ENCODE results near the gene GPBP1.
"Not testable (repeated sequence)": the region's sequence is repeated elsewhere in the genome, so short reads cannot be mapped to it uniquely, and the experiment has no call there.

The GPBP1 gene

DNA sequence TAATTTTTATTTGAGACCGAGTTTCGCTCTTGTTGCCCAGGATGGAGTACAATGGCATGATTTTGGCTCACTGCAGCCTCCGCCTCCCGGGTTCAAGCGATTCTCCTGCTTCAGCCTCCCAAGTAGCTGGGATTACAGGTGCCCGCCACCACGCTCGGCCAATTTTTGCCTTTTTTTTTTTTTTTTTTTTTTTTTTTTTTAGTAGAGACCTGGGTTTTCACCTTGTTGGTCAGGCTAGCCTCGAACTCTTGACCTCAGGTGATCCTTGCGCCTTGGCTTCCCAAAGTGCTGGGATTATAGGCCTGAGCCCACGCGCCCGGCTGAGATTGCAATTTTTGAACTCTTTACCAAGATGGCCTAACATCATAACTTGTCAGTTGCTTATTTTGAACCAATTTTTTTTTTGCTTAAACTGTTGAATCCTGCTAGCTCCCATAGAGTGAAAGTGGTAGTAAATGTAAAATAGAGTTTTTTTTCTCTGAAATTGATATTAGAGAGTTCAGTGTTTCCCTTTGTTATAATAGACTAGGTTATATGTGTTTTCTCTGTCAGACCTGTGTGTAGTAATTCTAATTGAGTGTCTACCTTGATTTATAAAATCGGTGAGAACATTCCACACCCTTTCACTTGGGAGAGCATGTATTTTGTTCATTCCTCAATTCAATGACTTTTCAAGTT is 3.8 kb downstream of the GPBP1 start:
- DNase-seq (ENCODE audit: low spot score), result no peak

DNA sequence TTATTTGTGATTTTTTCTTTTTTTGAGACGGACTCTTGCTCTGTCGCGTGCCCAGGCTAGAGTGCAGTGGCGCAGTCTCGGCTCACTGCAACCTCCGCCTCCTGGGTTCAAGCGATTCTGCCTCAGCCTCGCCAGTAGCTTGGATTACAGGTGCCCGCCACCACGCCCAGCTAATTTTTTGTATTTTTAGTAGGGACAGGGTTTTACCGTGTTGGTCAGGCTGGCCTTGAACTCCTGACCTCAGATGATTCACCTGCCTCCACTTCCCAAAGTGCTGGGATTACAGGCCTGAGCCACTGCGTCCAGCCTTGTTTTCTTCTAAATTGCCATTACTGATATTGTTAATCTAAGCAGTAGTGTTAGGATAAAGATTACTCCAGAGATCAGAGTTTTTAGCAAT is 4.4 kb downstream of the GPBP1 start:
- DNase-seq (ENCODE audit: low spot score), result not testable (repeated sequence)

DNA sequence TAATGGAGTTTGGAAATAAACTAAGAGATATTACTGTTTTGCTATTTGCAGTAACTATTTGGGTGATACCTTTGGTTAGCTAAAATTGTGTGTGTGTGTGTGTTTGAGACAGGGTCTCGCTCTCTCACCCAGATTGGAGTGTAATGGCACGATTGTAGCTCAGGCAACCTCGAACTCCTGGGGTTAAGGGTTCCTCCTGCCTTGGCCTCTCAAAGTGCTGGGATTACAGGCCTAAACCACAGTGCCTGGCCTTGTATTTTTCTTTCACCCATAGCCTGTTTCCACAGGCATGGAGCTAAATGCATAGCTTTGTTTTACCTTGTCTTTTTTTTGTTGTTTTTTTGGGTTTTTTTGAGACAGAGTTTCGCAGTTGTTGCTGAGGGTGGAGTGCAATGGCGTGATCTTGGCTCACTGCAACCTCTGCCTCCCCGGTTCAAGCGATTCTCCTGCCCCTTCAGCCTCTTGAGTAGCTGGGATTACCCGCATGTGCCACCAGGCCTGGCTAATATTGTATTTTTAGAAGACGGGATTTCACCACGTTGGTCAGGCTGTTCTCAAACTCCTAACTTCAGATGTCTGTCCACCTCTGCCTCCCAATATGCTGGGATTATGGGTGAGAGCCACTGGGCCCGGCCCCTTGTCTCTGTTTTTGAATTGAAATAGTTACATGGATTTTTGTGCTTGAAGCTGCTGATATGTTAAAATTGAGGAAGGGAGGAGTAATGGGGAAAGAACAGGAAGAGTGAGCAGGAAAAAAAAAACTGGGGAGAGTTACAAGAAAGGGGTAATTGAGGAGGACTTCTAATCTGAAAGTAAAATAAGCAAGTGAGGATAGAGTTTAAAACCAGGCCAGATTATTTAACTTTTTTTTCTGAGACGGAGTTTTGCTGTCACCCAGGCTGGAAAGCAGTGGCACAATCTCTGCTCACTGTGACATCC is 5.7 kb downstream of the GPBP1 start:
- no peak for DNase-seq (ENCODE audit: low spot score)

DNA sequence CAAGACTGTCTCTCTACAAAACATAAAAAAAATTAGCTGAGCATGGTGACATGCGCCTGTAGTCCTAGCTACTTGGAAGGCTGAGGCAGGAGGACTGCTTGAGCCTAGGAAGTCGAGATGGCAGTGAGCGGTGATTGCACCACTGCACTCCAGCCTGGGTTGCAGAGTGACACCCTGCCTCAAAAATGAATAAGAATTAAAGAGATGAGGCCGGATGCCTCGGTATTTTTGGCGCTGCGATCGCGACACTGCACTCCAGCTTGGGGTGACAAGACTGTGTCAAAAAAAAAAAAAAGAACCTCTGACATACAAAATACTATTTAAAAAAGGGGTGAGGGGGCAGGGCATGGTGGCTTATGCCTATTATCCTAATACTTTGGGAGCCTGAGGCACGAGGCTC is 7.3 kb downstream of the GPBP1 start:
- no peak for DNase-seq (ENCODE audit: low spot score)

DNA sequence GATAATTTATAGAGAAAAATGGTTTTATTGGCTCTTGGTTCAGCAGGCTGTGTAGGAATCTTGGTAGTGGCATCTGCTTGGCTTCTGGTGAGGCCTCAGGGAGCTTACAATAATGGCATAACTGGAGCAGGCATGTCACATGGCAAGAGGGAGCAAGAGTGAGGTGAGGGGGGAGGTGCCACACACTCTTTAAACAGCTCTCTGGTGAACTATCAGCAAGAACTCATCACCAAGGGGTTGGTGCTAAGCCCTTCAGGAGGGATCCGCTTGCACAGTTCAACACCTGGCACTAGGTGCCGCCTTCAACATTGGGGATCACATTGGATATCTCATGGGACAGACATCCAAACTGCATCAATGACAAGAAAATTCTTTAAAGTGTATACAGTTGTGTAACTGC is 10.5 kb downstream of the GPBP1 start:
- no peak for DNase-seq (ENCODE audit: low spot score)

DNA sequence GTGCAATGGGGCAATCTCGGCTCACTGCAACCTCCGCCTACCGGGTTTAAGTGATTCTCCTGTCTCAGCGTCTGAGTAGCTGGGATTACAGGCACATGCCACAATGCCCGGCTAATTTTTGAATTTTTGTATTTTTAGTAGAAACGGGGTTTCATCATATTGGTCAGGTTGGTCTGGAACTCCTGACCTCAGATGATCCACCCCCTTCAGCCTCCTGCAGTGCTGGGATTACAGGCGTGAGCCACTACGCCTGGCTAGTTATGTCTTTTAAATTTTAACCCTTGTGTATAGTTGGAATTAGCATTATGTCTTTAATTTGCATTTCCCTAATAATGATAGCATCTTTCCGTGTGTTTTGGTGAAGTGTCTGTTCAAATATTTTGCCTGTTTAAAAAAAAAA is 11.5 kb downstream of the GPBP1 start:
- DNase-seq (ENCODE audit: low spot score), result no peak

DNA sequence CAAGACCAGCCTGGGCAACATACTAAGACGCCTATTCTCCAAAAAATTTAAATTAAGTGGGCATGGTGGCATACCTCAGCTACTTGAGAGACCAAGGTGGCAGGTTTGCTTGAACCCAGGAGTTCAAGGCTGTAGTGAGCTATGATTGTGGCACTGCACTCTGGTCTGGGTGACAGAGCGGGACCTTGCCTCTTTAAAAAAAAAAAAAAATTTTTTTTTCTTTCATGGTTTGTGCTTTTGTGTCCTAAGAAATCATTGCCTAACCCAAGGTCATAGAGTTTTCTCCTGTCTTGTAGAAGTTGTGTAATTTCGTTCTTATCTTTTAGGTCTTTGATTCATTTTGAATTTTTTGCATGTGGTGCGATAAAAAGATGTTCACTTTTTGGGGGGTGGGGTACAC is 12.3 kb downstream of the GPBP1 start:
- DNase-seq (ENCODE audit: low spot score), result no peak

DNA sequence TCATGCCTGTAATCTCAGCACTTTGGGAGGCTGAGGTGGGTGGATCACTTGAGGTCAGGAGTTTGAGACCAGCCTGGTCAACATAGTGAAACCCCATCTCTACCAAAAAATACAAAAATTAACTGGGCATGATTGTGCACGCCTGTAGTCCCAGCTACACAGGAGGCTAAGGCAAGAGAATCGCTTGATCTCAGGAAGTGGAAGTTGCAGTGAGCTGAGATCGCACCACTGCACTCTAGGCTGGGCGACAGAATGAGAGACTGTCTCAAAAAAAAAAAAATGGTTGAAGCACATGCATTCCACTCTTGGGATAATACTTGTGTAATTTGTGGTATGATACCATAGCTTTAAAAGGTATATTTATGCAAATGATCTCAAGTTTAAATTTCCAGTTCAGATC is 14.1 kb downstream of the GPBP1 start:
- not testable (repeated sequence) for DNase-seq (ENCODE audit: low spot score)

DNA sequence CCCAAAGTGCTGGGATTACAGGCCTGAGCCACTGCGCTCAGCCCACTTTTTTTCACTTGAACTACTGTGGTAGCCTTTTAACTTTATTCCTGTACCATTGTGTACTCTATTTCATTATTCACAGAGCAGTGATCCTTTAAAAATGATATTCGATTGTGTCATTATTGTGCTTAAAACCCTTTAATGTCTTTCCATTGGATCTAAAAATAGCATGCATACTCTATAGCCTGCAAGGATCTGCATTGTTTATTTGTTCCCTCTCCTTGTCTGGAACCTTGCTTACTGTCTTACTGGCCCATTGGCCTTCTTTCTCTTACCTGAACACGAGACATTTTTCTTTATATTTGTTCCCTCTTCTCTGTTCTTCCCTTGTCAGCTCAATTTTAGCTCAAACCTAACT is 15.7 kb downstream of the GPBP1 start:
- no peak for DNase-seq (ENCODE audit: low spot score)

DNA sequence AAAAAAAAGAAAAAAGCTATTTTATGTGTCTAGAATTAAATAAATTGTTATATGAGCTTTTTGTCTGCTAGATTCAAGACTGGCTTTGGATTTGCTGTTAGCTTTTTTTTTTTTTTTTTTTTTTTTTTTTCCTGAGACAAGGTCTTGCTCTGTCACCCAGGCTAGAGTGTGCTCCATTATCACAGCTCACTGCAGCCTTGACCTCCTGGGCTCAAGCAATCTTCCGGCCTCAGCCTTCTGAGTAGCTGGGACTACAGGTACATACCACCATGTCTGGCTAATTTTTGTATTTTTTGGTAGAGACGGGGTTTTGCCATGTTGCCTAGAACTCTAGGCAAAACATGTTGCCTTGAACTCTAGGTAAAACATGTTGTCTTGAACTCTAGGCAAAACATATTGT is 16.7 kb downstream of the GPBP1 start:
- no peak for DNase-seq (ENCODE audit: low spot score)

DNA sequence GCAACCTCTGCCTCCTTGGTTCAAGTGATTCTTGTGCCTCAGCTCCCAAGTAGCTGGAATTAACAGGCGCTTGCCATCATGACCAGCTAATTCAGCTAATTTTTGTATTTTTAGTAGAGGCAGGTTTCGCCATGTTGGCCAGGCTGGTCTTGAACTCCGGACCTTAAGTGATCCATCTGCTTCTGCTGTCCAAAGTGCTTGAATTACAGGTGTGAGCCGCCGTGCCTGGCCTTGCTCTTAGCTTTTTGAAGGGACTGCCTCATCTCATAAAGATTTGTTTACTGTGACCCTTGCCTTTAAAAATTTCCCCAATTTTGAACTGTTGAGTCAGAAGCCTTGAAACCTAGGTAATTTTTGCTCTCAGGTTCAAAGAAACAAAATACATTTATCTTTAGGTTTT is 17.3 kb downstream of the GPBP1 start:
- DNase-seq (ENCODE audit: low spot score), result no peak

DNA sequence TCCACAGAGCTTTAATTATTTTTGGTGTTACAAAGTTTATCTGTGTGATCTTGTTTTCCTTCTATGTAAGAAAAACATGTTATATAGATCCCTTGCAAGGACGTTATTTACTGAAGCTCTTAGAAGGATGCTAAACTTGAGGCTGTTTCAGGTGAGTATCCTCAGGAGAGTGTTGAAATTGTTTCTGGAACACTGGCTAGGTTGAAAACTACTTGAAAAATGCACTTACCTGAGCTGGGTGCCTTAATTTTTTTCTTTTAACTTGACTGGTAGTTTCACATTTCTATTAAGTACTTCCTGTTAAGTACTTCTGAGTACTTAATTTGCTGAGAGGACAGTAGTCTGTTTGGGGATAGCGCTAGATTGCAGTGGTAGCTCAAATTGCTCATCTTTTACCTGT is 18.1 kb downstream of the GPBP1 start:
- DNase-seq (ENCODE audit: low spot score), result no peak

DNA sequence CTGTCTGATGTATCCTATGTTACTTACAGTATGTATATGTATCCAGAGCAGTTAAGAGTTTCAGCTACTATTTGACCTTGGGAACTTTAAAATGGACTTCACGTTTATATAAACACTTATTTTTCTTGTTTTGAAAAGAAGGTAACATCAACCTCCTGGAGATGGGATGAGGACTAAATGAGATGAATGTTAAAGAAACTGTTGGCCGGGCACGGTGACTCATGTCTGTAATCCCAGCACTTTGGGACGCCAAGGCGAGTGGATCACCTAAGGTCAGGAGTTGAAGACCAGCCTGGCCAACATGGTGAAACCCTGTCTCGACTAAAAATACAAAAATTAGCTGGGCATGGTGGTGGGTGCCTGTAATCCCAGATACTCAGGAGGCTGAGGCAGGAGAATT is 19.0 kb downstream of the GPBP1 start:
- not testable (repeated sequence) for DNase-seq (ENCODE audit: low spot score)

DNA sequence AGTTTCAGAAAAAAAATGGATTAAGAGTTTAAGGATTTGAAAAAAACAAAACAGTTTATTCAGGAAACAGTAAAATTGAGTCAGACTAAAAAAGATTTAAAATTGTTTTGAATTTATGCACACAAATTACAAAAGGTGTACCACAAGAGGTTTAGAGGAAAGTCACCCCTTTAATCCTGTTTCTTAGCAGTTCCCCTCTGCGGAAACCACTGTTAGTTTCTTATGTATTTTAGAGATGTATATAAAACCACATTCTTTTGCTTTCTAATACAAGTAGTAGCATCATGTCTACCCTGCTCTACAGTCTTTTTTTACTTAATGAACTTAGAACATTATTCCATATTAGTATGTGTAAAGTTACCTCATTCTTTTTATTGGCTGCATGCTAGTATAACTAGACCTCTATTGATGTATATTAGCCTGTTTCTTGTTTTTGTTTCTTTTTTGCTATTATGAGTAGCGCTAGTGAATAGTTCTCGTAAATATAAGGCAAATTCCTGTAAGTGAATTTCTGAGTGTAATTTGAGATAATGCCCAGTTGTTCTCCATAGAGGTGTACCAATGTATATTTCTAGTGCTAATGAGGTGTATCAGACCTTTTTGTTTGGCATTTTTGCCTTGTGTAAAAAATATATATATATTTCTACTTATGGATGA is 20.0 kb downstream of the GPBP1 start:
- no peak for DNase-seq (ENCODE audit: low spot score)

DNA sequence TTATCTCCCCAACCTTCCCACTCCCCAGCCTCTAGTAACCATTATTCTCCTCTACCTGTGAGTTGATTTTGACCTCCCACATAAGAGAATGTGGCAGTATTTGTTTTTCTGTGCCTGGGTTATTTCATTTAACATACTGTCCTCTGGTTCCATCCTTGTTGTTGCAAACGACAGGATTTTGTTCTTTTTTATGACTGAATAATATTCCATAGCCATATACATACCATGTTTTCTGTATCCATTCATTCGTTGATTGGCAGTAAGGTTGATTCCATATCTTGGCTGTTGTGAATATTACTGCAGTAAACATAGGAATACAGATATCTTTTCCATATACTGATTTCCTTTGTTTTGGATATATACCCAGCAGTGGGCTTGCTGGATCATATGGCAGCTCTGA is 20.8 kb downstream of the GPBP1 start:
- no peak for DNase-seq (ENCODE audit: low spot score)

DNA sequence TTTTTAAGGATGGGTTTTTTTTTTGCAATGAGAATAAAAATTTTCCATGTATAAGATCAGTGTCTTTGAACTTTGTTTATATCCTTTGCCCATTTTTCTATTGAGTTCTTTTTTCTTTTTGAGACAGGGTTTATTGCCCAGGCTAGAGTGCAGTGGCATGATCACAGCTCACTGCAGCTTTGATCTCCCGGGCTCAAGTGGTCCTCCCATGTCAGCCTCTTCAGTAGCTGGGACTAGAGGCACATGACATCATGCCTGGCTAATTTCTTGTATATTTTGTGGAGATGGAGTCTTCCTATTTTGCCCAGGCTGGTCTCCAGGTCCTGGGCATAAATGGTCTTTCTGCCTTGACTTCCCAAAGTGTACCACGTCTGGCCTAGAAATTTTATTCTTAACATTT is 21.2 kb downstream of the GPBP1 start:
- no peak for DNase-seq (ENCODE audit: low spot score)

DNA sequence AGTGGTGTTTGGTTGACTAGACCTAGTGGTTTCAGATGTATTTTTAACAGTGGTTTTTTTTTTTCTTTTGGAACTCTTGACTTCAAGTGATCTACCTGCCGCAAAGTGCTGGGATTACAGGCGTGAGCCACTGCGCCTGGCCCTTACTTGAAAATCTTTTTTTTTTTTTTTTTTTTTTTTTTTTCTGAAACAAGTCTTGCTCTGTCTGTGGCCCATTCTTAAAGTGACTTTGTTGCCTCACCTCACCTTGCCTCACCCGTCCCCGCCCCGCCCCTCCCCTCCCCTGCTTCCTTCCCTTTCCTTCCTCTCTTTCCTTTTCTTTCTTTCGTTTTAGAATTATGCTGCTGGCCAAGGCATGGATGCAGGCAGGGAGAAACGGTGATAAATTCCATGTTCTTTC is 26.0 kb downstream of the GPBP1 start:
- DNase-seq (ENCODE audit: low spot score), result no peak

DNA sequence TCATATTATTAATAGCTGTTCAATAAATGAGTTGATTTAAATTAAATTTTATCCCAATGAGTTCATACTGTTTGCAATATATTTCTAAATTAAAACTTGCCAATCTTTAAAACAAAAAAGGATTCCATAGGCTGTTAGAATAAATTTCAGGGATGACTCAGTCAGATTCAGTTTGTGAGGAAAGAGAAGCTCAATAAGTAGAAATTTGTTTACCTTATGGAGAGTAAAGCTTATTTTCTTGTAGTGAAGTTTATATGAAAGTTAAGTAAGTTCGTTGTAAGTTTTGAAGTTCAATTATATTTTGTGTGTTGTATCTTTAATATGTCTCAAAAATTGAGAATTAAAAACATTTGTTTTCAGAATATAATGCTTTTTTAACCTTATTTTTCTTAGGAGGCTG is 29.0 kb downstream of the GPBP1 start:
- no peak for DNase-seq (ENCODE audit: low spot score)

DNA sequence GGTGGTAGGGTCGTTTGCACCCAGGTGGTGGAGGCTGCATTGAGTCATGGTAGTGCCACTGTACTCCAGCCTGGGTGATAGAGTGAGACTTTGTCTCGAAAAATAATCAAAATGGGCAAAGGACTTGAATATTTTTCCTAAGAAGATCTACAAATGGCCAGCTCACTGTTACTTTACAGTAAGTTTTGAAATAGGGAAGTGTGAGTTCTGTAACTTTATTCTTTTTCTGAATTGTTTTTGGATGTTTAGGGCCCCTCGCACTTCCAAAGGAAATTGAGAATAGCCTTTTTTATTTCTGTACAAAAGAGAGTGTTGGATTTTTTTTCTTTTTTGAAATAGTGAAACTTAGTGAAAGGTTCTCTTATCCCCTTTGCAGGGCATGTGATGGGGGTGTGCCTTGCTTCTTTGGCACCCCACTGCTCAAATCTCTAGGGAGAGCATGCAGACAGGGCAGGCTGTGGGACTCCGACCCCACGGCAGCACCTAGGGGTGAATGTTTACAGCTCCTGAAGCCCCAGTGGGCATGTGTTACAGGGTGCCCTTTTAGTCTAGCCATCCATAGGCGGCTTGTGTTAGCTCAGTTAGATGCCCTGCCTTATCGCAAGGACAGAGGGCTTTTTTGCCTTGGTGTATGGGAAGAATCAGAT is 33.3 kb downstream of the GPBP1 start:
- DNase-seq (ENCODE audit: low spot score), result no peak

DNA sequence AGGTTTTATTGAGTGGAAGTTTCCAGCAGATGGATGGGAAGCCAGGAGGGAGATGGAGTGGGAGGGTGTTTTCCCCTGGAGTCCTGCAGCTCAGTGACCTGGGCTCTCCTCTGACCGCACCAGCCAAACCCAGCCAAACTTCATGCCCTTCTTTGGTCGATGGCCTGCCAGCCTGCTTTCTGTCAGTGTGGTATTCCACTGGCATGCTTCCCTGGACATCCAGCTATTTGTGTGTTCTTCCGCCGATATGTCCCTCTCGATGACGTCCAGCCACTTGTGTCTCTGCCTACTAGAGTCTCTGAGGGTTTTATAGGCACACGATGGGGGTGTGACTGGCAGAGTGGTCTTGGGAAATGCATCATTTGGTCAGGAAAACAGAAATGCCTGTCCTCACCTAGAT is 33.8 kb downstream of the GPBP1 start:
- DNase-seq (ENCODE audit: low spot score), result no peak

DNA sequence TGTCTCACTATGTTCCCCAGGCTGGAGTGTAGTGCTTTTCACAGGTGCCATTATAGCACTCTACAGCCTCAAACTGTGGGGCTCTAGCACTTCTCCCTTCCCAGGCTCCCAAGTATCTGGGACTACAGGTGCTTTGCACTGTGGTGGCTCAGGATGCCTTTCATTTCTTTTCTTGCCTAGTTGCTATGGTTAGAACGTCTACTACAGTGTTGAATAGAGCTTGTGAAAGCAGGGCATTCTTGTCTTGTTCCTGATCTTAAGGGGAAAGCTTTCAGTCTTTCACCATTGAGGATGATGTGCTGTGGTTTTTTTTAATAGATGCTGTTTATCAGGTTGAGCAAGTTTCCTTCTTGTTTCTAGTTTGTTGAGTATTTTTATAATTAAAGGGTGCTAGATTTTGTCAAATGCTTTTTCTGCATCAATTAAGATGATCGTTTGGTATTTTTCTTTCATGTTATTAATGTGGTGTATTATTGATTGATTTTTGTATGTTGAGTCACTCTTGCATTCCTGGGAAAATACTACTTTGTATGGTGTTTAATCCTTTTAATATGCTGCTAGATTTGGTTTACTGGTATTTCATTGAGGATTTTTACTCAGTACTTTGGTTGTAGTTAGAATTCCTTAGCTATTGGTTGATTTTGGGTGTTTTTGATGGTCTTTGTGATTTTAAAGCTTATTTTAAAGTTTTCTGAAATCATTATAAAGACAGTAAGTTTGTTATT is 35.6 kb downstream of the GPBP1 start:
- DNase-seq (ENCODE audit: low spot score), result no peak

DNA sequence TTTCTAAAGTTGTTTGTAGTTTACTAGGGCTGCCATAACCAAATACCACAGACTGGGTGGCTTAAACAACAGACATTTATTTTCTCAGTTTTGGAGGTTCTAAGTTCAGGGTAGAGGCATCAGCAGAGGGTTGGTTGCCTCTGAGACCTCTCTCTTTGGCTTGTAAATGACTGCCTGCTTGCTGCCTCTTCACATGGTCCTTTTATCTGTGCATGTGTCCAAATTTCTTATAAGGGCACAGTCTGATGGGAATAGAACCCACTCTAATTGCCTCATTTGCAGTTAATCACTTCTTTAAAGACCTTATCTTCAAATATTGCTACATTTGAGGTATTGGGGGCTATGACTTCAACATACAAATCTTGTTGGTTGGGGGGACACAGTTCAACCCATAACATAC is 36.8 kb downstream of the GPBP1 start:
- DNase-seq (ENCODE audit: low spot score), result no peak

All from GM03348 (cell line).